Measurements from ENCODE around the gene USP25. TPM values are rescaled to one million over a fixed set of nuclear protein-coding genes. Genes with fewer than 3 reads are reported as not detected.

Gene USP25
- total RNA-seq, 4 donors from 2014 or later, result 99.4 to 130 (median 107) TPM

DNA sequence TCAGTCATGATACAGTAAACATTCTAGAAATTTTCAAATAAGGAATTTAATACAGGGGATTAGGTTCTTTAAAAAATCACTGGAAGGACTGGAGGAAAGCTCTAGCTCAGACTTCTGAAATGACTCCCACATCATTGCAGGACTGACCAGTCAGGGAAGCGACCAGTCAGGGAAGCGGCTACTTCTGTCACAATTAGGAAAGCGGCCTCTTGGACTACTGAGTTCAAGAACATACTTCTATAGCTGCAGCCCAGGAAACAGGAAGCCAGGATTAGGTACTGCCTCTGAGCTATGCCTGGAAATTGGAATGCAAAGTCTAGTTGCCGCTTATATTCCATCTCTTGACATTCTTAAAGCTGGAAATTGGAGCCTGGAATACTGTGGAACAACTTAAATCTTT lies 45.5 kb downstream of the USP25 start:
- DNase-seq, result no peak
- no peaks in the 10 kb centered on the region for H3K27me3 ChIP-seq
- H3K9me3 ChIP-seq, result no peaks in the 10 kb centered on the region
- intact Hi-C loops (cut with DNase I; ENCODE audit: low total_unique reads), result no loop called here
- in situ Hi-C loops (cut with MboI; ENCODE audit: low sequenced_read_pairs in 4 of 4), result no loop called here
- ATAC-seq, result peak in 1 of 2 donors; percentile 33
- no peak overlapping the region for H3K4me3 ChIP-seq
- peaks cover 48 to 68% of the 10 kb centered on the region in 2 donors for H3K4me1 ChIP-seq
- H3K27ac ChIP-seq, result no peak overlapping the region
- TF ChIP-seq CTCF (IDR thresholded peaks at IDR 0.05 in 4 of 5, conservative IDR thresholded peaks at IDR 0.05 in 1 of 5), result no peak
- TF ChIP-seq POLR2A (IDR thresholded peaks at IDR 0.05), result no peak
- H3K36me3 ChIP-seq, result no peaks in the 10 kb centered on the region

DNA sequence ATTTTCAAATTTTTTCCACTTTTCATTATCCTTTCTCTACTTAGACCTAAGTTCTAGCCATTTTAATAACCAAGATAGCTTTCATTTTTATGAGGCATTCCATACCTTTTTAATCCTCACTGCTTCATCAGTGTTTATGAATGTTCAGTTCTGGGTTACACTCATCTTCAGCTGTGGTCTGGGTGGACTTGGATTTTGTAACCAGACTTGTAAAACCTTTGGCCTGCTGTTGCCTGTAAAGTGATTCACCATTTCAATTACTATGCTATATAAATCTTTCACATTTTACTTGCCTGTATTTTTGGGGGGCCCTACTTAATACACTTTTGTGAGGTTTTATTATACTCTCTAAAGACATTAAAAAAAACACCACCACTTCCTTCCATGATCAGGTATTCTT lies 46.2 kb downstream of the USP25 start:
- peaks cover 0 to 2% of the 10 kb centered on the region in 2 donors for H3K36me3 ChIP-seq
- no peak overlapping the region for H3K27ac ChIP-seq
- intact Hi-C loops (cut with DNase I; ENCODE audit: low total_unique reads) (no loop called here), in situ Hi-C loops (cut with MboI; ENCODE audit: low sequenced_read_pairs in 4 of 4) (no loop called here)
- DNase-seq (no peak), ATAC-seq (no peak)
- H3K4me3 ChIP-seq, result no peak overlapping the region
- TF ChIP-seq CTCF (IDR thresholded peaks at IDR 0.05 in 4 of 5, conservative IDR thresholded peaks at IDR 0.05 in 1 of 5), result no peak
- TF ChIP-seq POLR2A (IDR thresholded peaks at IDR 0.05), result no peak
- peaks cover 41 to 61% of the 10 kb centered on the region in 2 donors for H3K4me1 ChIP-seq
- no peaks in the 10 kb centered on the region for H3K9me3 ChIP-seq
- H3K27me3 ChIP-seq, result no peaks in the 10 kb centered on the region

- intact Hi-C loops (cut with DNase I; ENCODE audit: low total_unique reads) (no loop called here), in situ Hi-C loops (cut with MboI; ENCODE audit: low sequenced_read_pairs in 4 of 4) (no loop called here)
- DNase-seq (no peak), ATAC-seq (no peak)
- H3K36me3 ChIP-seq, result peaks cover 0 to 10% of the 10 kb centered on the region in 2 donors
- TF ChIP-seq CTCF (IDR thresholded peaks at IDR 0.05 in 4 of 5, conservative IDR thresholded peaks at IDR 0.05 in 1 of 5), result no peak
- no peak for TF ChIP-seq POLR2A (IDR thresholded peaks at IDR 0.05)
- no peaks in the 10 kb centered on the region for H3K9me3 ChIP-seq
- peaks cover 35 to 54% of the 10 kb centered on the region in 2 donors for H3K4me1 ChIP-seq
- no peak overlapping the region for H3K27ac ChIP-seq
- no peaks in the 10 kb centered on the region for H3K27me3 ChIP-seq
- no peak overlapping the region for H3K4me3 ChIP-seq
These were observed 47.0 kb downstream of the USP25 start for GRCh38 chr21:15776818-15777217.

GRCh38 chr21:15781986-15782385 lies 52.2 kb downstream of the USP25 start:
- no peak for ATAC-seq
- H3K4me1 ChIP-seq, result peaks cover 7 to 9% of the 10 kb centered on the region in 2 donors
- peaks cover 0 to 16% of the 10 kb centered on the region in 2 donors for H3K36me3 ChIP-seq
- no peak for TF ChIP-seq POLR2A (IDR thresholded peaks at IDR 0.05)
- no peaks in the 10 kb centered on the region for H3K27me3 ChIP-seq
- DNase-seq, result no peak
- H3K9me3 ChIP-seq, result no peaks in the 10 kb centered on the region
- in situ Hi-C loops (cut with MboI; ENCODE audit: low sequenced_read_pairs in 4 of 4) (no loop called here), intact Hi-C loops (cut with DNase I; ENCODE audit: low total_unique reads) (no loop called here)
- no peak overlapping the region for H3K4me3 ChIP-seq
- H3K27ac ChIP-seq, result no peak overlapping the region

GRCh38 chr21:15788847-15789523 lies 59.2 kb downstream of the USP25 start:
- in situ Hi-C loops (cut with MboI; ENCODE audit: low sequenced_read_pairs in 4 of 4), result no loop called here
- no peaks in the 10 kb centered on the region for H3K9me3 ChIP-seq
- no peak for ATAC-seq
- no peak overlapping the region for H3K4me3 ChIP-seq
- peaks cover 8 to 26% of the 10 kb centered on the region in 2 donors for H3K4me1 ChIP-seq
- H3K27ac ChIP-seq, result no peak overlapping the region
- TF ChIP-seq CTCF (IDR thresholded peaks at IDR 0.05 in 4 of 5, conservative IDR thresholded peaks at IDR 0.05 in 1 of 5) (no peak), POLR2A (IDR thresholded peaks at IDR 0.05) (no peak)
- H3K27me3 ChIP-seq, result no peaks in the 10 kb centered on the region
- DNase-seq, result no peak
- intact Hi-C loops (cut with DNase I; ENCODE audit: low total_unique reads), result no loop called here
- no peaks in the 10 kb centered on the region for H3K36me3 ChIP-seq
